Dedifferentiated amniotic fluid mesenchymal stem cell (primary cell): ENCODE data around the gene LRRC8A.
"Not testable (repeated sequence)": the region's sequence is repeated elsewhere in the genome, so short reads cannot be mapped to it uniquely, and the experiment has no call there.

Source experiments
- DNase-seq: peaks from one replicate; pipeline ENCODE4 v3.0.0-alpha.2; 2016; ENCODE audit errors: extremely low spot score

LRRC8A gene

DNA sequence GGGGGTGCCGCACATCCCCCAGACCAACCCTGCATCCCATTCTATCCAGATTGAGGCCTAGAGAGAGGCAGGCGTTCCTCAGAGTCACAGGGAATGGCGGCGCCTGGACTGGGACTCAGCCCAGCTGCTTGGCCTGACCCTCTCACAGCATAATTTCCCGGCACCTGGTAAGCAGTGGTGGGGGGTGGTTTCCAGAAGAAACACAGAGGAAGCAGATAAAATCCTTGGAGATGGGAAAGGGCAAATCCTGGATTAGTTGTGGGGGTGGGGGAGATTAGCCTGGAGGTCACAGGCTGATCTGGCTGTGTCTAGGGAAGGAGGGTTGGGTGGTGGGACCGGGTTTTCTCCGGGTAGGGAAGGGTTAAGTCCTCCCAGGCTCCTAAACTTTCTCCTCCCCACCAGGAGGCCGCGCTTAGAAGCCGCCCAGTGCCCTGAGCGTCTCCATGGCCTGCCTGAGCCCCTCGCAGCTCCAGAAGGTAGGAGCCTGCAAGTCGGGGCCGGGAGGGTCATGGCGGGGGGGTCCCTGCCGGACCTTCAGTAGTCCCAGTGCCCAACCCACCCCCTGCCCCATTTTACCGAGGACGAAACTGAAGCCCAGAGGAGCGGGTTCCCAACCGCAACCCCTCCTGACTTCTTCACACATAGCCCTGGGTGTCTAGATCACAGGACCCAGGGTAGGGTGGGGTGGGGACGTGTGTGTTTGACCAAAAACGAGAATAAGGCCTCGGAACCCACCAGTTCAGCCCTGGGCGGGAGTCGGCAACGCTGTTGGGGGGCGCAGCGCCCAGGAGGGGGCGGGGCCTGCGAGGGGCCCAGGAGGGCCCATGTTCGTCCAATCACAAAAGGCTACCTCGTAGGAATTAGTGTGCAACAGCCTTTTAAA is 40.2 kb downstream of the LRRC8A start:
- DNase-seq: no peak

DNA sequence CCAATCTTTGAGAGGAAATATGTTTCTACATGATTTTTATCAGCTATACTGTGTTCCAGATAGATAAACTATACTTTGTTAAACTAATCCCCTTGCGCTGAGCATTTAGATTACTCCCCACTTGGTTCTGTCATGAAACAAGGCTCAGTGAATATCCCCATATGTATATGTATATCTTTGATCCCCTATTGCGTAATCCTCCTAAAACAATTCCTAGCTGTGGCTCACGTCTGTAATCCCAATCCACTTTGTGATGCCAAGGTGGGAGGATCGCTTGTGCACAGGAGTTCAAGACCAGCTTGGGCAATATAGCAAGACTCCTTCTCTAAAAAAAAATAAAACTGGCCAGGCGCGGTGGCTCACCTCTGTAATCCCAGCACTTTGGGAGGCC is 41.6 kb downstream of the LRRC8A start:
- DNase-seq: no peak

GRCh38 chr9:128927731-128928411 is 45.9 kb downstream of the LRRC8A start:
- DNase-seq: no peak

- no peak for DNase-seq
Measured at GRCh38 chr9:128928624-128929023, 46.7 kb downstream of the LRRC8A start.

DNA sequence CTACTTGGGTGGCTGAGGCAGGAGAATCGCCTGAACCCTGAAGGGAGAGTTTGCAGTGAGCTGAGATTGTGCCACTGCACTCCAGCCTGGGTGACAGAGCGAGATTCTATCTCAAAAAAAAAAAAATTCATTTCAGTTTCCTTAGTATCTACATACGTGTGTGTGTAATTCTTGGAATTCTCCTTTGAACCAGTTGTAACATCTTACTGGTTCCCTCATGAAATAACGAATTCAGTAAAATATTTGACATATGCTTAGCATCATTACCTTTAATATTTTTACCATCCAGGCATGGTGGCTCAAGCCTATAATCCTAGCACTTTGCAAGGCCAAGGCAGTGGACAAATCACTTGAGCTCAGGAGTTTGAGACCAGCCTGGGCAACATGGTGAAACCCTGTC is 47.6 kb downstream of the LRRC8A start:
- DNase-seq: no peak

DNA sequence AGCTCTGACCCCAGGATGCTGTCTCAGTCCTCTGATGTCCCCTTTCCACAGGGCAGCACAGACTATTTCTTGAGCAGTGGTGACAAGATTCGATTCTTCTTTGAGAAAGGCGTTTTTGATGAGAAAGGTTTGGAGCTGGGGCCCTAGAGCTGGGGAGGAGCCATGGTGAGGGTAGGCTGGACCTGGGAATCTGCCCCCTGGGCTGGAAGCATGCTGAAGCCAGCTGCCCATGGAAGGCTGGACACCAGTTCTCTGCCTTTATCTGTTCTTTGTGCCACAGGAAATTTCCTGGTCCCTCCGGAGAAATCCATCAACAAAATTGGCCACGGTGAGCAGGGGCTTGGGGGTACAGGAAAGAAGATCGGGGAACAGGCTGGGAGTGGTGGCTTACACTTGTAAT is 51.8 kb downstream of the LRRC8A start:
- no peak for DNase-seq

DNA sequence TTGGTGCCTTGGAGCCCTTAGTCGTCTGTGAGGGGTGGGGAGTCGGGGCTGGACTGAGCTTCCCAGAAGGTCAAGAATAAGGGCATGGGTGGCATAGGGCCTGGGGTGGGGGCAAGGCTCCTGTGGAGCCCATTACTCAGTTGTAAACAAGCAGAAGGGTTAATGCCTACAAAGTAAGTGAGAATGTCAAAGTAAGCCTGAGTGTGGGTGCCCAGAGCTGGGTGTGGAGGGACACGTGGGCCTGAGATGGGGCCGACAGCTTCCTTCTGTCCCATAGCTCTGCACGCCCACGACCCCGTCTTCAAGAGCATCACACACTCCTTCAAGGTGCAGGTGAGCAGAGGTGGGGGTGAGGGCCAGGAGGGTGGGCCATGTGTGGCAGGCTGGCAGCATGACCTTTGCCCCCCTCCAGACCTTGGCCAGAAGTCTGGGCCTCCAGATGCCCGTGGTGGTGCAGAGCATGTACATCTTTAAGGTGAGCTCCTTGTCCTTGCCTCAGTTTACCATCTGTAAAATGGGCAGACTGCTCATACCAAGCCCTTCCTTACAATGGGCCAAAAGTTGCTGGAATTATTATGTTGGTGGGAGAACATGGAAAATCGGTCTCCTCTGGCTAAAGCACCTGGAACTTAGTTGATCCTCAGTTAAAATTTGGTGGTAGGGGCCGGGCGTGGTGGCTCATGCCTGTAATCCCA is 54.4 kb downstream of the LRRC8A start:
- DNase-seq: no peak

DNA sequence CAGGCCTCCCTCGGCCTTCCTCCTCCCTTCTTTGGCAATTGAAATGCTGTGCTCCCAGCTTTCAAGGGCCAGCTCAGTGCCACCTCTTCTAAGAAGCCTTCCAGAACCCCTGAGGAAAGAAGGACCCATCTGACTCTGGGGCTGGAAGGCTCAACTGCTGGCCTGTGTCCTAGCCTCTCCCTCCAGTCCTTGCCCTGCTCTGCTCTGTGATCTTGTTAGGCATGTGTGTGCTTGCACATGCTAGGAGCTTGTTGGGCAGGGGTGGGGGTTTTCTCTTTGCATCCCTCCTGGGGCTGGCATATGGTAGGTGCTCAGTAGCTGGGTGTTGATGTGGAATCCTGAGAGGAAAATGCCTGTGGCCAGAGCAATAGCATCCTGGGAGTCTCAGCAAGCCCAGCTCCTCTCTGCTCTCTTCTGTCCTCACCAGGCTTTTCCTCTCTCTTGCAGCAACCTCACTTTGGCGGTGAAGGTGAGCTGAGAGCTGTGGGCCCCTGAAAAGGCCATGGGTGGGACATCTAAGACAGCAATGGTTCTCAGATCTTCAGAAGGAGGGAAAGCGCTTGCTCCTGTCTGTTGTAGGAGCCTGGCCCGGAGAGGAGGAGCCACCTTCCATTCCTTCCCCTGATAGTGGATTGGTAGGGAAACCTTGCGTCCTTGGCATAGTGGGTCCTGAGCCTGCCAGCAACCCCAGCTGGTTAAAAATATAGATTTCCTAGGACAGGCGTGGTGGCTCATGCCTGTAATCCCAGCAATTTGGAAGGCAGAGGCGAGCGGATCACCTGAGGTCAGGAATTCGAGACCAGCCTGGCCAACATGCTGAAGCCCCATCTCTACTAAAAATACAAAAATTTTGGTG is 55.6 kb downstream of the LRRC8A start:
- DNase-seq: no peak

- no peak for DNase-seq
Measured at GRCh38 chr9:128940271-128940921, 58.5 kb downstream of the LRRC8A start.

DNA sequence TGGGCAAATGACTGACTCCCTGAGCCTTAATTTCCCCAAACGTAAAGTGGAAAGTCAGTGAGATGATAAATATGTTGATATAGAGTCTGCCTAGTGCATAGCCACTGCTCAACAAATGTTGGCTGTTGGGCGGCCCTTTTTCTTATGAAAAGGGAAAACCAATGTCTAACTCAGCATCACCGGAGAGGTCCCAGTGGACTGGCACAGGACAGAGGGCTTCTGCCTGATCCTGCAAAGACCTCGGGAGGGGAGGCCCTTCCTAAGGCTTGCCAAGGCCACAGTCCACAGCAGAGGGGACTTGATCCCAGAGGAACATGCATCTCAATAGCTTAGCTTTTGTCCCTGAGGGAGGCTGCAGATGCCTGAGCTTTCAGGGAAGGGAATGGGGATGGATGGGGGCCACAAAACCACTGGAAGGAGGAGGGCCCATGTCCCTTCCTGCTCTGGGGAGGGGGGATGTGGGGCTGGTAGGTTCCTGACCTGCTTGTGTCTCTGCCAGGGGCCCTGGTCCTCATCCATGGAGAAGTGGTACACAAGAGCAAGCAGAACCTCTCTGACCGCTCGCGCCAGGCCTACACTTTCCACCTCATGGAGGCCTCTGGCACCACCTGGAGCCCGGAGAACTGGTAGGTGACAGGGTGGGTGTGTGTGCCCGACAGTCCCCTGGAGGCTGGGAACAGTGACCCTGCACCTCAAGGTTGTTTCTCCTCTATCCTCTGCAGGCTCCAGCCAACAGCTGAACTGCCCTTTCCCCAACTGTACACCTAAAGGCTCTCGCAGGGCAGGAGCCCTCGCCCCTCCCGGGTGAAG is 59.2 kb downstream of the LRRC8A start:
- DNase-seq: no peak

- DNase-seq: no peak
Measured at GRCh38 chr9:128943832-128944620, 62.1 kb downstream of the LRRC8A start.

DNA sequence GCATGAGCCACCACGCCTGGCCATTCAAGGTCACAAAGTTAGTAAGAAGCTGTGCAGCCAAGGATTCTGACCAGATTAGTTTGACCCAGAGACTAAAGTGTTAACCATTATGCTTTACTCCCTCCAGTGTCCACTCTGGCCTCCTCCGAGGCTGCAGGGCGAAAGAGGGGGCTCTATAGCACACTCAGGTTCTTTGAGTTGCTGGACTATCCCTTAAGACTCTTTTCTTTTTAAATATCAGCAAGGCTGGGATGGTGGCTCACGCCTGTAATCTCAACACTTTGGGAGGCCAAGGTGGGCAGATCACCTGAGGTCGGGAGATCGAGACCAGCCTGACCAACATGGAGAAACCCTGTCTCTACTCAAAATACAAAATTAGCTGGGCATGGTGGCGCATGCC is 63.0 kb downstream of the LRRC8A start:
- DNase-seq: not testable (repeated sequence)

- DNase-seq: no peak
Measured at GRCh38 chr9:128945798-128946501, 64.0 kb downstream of the LRRC8A start.

- no peak for DNase-seq
Measured at GRCh38 chr9:128946571-128947276, 64.8 kb downstream of the LRRC8A start.

DNA sequence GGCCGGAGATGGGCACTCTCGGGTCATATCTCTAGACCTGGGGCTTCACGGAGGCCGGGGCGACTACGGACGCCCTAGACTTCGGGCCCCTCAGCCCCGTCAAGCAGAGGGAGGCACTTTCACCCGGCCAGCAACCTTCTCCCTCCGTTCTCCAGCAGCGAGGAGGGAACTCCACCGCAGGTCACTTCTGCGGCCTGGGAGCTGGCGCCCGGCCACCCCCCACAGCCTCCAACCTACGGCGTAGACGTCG is 65.3 kb downstream of the LRRC8A start:
- no peak for DNase-seq

DNA sequence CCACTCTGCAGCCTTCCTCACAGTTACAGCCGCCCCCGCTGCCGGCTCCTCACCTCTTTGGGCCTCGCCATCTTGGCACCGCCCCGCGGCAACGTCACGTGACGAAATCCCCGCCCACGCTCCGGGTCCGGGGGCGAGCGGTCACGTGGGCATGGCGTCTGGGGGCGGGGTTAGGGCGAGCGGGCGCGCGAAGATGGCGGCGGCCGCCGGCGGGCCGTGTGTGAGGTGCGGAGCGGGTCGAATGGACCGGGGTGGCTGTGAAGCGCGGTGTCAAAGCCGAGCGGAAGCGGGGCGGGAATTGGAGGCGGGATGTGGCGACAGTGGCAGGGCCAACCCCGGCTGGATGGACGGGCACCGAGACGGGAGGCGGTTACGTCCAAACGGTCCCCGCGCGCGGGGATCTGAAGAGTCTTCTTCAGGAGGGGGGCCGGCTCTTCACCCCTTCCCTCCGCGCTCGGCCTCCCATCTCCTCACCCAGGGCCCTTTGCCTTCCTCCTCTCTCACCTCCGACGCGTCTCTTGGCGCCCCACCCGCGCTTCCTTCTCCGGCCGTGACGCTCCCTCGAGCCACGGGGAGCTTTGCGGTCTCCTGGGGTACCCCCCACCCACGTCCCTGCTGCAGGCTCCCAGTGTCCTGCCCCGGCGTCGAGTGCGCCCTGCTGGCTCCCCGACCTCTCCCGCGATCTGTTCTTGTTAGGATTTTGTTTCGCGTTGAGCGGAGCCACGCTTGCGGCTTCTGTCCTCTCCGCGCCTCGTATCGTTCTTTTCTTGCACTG is 65.8 kb downstream of the LRRC8A start, which contains the start of the genes DOLK and NUP188:
TSS of gene DOLK (minus strand) at position 77 of the 775 bp plus-strand sequence. CDS start 300 bp downstream, outside the sequence.
TSS of gene NUP188 (plus strand) at position 173 of the 775 bp plus-strand sequence. CDS start at position 194, 21 bp downstream.
- peak; percentile 92 for DNase-seq

DNA sequence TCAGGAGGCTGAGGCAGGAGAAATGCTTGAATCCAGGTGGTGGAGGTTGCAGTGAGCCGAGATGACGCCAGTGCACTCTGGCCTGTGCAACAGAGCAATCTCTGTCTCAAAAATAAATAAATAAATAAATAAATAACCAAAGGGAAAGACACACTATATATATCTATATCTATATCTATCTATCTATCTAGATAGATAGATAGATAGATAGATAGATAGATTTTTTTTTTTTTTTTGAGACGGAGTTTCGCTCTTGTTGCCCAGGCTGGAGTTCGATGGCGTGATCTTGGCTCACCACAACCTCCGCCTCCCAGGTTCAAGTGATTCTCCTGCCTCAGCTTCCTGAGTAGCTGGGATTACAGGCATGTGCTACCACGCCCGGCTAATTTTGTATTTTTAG is 79.5 kb downstream of the LRRC8A start:
- not testable (repeated sequence) for DNase-seq
